NCI-H1092 treated with DMSO at 0.1 percent for 48 hours (cell line): ENCODE results near the gene GPR146.
A peak's percentile ranks its signal among the peaks of the same experiment; 100 is the strongest.
"Not testable (repeated sequence)": the region's sequence is repeated elsewhere in the genome, so short reads cannot be mapped to it uniquely, and the experiment has no call there.

Experiments used
- DNase-seq: peaks from one replicate; lab custom pipeline; 2025; lab: John Stamatoyannopoulos, UW

Gene GPR146

DNA sequence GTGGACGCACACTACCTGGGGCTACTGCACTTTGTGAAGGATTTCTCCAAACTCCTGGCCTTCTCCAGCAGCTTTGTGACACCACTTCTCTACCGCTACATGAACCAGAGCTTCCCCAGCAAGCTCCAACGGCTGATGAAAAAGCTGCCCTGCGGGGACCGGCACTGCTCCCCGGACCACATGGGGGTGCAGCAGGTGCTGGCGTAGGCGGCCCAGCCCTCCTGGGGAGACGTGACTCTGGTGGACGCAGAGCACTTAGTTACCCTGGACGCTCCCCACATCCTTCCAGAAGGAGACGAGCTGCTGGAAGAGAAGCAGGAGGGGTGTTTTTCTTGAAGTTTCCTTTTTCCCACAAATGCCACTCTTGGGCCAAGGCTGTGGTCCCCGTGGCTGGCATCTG lies 14.0 kb downstream of the GPR146 start:
- no peak for DNase-seq

DNA sequence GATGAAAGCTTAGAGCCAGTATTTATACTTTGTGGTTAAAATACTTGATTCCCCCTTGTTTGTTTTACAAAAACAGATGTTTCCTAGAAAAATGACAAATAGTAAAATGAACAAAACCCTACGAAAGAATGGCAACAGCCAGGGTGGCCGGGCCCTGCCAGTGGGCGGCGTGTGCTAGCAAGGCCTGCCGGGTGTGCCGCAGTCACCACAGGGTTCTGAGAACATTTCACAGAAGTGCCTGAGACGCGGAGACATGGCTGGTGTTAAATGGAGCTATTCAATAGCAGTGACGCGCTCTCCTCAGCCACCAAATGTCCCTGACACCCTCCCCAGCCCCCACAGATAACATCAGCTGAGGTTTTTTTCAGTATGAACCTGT lies 14.5 kb downstream of the GPR146 start:
- no peak for DNase-seq

DNA sequence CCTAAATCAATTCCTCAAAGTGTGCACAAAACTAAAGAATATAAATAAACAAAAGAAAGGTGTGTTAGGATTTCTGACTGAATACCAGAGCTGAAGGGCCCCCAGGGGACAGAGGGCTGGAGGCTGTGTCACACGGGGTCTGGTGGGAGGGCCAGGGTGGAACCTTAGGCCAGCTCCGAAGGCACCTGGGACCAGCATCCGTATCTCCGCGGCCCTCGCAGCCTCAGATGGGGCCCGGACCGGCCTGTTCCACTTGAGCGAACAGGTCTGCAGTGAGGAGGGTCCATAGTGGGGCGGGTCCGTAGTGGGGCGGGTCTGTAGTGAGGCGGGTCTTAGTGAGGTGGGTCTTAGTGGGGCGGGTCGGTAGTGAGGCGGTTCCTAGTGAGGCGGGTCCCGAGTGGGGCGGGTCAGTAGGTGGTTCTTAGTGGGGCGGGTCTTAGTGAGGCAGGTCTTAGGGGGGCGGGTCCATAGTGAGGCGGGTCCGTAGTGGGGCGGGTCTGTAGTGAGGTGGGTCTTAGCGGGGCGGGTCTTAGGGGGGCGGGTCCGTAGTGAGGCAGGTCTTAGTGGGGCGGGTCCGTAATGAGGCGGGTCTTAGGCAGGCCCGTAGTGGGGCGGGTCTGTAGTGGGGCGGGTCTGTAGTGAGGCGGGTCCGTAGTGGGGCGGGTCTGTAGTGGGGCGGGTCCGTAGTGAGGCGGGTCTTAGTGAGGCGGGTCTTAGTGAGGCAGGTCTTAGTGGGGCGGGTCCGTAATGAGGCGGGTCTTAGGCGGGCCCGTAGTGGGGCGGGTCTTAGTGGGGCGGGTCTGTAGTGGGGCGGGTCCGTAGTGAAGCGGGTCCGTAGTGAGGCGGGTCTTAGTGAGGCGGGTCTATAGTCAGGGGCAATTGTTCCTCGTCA lies 15.1 kb downstream of the GPR146 start:
- DNase-seq, result no peak

DNA sequence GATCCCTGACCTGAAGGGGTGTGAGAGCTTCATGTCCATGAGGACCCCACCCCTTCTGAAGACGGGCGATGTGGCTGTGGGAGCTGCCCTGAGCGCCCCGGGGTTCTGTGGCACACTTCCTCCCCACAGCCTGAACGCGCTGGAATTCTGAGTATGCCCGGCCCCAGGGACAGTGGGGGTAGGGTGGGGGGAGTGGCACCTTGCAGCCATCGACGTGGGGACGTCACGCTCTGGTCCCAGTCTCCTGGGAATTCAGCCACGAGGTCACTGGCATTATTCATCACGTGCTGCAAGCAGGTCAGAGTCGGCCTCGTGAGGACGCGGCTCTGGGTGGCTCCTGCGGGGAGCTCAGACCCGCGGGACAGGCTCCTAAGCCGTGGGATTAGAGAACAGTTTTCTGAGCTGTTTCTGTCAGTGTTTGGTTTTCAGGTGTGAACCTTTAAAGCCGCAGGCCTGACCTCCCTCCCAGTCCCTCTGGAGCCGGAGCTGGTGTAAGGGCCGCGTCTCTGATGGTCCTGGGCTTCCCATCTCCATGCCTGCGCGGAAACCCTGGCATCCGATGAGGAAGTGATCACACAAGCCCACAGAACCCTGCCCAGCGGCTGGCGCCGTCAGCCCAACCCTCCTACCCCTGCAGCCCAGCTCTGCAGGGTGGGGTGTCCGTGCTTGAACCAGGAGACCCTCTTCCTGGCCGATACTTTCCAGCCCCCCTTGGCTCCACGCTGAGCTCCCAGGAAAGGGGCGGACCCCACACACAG lies 16.1 kb downstream of the GPR146 start:
- DNase-seq, result no peak

DNA sequence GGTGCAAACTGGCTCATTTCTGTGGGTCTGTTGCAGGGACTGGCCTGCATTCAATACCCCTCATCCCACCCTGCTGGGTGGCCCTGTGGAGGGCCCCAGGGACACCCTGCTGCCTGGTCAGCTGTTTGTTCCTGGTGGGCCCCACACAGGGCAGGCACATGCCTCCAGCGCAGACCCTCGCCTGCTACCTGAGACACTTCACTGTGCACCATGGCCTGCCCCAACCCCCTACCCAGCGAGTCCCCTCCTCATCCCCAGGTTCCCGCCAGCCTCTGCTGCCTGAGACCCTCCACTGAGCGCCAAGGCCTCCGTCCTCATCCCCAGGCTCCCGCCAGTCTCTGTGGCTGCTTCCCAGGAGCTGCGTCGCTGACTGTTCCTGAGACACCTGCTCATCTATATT lies 16.8 kb downstream of the GPR146 start:
- DNase-seq, result no peak

DNA sequence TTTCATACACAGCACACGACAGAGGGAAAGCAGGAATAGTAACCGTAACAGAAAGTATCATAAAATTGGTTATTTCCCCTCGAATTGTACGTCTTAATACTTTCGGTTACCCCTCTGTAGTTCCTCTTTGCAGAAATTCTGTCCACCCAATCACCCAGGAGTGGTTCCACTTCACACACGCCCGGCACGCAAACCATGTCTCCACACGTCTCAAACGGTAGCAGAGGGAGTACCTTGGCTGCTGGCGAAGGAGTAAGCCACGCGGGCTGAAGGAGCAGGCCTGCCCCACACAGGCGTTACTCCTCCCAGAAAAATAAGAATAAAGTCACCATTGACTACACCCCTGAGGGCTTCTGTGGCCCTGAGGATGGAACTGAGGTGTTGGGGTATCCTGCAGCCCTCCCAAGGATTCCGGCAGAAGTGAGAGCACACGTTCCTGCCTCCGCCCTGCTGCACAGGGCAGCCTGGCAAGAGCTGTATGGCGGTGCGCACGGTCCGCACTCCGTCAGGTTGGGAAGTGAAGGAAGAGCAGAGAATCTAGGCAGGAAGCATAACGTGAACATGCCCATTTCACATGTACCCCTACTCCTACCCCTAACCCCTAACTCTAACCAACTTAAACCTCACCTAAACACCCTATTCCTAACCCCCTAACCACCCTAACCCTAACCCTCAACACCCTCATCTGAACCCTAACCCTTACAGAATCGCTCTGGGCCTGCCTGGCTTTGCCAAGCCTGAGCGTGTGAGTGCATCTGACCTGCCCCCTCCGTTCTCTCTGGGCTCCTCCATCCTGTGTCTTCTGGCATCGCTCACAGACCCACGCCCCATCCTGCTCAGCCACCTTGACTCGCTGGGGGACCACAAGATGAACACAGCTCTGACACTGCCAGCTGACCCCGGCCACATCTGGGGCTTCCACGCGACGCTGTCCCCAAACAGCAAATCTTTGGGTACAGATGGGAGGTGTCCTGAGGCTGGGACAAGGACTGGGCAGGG lies 18.2 kb downstream of the GPR146 start:
- no peak for DNase-seq

DNA sequence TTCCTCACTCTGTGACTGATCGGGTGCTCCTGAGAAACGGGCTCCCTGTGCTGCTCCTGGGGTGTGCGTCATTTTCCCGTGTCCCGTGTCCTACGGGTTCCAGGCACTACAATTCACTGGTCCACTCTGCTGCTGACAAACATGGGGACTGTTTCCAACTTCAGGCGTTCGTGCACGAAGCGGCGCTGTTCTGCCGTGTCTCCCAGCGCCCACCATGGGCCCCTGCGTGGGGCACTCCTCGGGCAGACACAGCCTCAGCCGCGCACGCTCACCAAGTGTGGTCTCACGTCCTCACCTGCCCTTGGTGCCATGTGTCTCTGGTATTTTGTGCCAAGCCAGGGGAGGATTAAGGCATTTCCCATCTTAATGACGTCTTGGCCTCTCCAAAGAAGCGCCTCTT lies 19.0 kb downstream of the GPR146 start:
- DNase-seq, result no peak

DNA sequence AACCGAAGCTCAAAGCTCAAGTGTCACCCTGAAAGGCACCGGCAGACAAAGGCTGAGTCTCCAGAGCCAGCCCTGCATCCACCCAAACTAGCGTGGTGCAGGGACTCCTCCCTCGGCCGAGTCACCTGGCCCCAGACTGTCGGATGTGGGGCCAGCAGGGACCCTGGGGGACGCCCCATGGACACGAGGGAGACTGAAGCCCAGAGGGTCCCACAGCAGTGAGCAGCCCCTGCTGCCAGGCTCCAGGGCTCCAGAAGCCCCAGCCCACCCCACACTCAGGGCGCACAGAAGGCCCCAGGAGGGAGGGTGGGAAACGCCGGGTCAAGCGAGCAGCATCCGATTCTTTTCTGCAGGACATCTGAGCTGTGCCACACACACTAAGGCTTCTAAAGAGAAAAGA lies 20.2 kb downstream of the GPR146 start:
- DNase-seq, result no peak

DNA sequence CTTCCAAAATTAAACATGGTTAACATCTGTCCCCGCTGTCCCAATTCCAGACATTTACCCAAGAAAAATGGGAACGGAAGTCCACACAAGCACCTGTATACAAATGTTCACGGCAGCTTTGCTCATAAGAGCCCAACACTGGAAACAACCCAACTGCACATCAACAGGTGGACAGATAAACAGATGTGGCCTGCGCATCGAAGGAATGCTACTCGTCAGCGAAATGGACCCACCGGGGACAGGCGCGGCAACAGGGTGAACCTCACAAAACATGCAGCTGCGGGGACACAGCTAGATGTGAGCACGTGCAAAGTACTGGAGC lies 20.9 kb downstream of the GPR146 start:
- DNase-seq, result no peak

DNA sequence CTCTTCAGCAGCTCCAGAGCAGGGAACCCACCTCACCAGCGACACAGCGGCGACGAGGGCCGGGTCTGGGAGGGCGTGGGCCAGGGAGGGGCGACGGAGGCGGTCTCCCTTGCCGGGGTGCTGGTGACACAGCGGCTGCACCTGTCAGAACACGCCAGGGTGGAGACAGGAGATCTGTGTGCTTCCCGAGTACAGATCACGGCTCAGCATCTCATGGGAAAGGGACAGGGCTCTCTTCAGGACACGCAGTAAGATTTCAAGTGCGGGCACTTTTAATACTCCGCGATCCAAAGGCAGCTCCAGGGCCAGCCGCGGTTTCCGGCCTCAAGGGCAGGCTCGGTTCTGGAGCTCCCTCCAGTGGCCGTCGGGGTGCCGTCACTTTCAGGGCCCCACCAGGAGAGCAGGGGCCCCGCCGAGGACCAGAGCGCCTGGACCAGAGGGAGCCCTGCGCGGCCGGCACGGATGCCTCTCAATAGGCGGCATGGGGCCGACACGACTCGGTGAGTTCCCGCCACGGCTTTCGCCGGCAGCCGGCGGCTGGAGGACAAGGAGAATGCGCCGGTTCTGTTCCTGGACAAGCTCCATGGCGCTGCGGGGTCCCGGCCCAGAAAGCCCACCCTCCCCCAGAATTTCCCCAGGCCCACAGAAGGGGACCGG lies 21.4 kb downstream of the GPR146 start:
- peak; percentile 57 for DNase-seq

DNA sequence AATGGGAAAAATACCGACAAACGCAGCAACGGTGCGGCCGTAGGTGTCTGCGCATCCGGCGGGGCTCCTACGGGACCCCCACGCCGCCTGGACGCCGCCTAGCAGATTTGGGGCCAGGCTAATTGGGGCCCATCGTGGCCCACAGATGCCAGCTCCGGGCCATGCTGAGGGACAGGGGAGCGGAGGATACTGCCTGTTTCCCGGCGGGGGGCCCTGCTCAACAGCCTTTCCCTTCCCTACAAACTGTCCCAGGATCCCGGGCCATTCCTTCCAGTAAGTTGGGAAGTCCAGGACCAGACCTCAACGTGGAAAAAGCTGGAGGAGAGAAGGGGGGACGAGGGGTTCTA lies 21.9 kb downstream of the GPR146 start:
- no peak for DNase-seq

DNA sequence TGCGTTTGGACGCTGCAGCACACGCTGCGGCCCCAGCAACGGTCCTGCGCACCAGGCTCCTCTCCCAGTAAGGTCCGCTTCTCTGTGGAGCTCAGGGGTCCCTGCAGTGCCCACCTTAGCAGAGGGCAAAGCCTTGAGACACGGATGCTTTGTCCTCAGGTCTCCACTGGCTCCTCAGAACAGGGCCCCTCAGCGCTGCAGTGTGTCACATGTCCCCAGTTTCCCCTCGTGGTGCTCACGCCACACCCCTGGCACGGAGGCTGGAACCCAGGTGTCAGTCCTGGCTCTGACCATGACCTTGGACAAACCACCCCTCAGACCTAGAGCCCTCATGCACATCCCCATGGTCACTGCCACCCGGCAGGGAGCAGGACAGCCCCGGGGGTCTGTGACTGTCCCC lies 23.7 kb downstream of the GPR146 start:
- DNase-seq, result no peak

DNA sequence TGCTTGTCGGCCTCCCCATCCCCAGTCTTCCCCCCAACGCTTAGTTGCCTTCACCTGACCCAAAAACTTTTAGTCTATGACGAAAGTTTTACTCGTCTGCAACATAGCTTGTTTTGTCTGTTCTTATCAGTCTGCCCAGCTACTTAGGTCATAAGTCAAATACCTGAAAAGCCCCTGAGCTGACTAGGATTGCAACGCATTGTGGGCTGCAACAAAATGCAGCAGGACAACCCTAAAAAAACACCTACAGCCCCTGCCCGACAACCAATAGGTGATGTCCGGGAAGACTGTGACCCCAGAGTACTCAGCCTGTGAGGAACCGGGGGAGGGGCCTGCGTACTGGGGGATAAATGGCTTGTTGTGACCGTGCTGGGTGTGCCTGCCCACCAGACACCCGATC lies 24.3 kb downstream of the GPR146 start:
- DNase-seq, result no peak

DNA sequence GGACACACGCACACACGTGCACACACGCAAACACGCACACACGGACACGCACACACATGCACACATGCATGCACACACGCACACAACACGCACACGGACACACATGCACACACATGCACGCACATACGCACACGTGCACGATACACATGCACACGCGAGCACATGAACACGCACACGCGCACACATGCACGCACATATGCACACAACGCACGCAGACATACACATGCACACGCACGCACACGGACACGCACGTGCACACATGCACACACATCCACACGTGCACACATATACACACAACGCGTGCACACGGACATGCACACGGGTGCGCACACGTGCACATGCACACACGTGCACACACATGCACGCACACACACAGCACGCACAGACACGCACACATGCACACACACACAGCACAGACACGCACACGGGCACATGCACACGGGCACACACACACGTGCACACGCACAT lies 26.2 kb downstream of the GPR146 start:
- no peak for DNase-seq

DNA sequence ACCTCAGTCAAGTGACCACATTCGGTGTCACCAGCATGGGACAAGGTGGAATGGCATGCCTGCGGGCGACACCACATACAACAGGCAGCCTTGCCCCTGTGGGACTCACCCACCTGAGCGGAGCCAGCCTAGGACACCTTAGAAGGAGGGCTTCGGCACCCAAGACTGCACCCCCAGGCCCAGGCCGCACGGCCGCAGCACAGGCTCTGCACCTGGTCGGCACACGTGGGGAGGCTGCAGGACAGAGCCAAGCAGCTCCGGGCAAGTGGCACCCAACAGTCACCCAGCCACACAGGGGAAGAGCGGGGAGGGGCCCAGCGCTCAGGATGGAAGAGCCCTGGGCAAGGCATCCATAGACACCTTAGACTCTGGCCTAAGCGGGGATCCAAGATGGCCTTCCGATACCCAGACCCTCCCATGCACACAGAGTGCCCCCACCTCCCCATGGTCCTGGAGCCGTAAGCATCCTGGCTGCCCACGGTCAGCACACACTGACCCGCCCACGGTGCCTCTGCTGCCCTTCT lies 27.4 kb downstream of the GPR146 start:
- no peak for DNase-seq

DNA sequence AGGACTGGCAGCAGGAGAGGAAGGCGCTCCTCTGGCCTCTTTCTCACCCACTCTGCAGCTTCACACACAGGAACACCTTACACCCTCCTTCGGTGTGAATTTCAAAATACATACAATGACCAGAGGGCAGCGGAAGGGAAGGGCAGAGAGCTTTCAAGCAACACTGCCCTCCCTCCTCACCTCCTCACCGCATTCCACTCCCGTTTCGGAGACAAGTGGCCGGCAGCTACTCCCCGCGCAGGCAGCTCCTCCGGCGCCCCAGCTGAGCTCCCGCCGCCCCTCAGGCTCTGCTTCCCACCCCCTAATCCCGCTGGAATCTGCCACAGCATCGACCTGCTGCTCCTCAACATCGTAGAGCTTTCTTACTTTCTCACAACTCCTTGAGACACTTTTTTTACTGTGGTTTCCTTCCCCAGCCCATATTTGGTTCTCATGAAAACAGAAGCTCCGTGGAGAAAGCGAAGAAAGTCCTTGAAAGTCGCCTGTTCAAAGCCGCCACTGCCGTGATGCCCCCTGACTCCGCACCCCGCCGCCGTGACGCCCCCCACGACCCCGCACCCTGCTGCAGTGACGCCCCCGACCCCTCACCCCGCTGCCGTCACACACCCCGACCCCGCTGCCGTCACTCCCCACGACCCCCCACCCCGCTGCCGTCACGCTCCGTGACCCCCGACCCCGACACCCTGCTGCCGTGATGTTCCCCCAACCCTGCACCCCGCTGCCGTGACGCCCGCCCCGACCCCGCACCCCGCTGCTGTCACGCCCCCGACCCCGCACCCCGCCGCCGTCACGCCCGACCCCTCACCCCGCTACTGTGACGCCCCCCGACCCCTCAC lies 29.0 kb downstream of the GPR146 start:
- DNase-seq, result no peak

DNA sequence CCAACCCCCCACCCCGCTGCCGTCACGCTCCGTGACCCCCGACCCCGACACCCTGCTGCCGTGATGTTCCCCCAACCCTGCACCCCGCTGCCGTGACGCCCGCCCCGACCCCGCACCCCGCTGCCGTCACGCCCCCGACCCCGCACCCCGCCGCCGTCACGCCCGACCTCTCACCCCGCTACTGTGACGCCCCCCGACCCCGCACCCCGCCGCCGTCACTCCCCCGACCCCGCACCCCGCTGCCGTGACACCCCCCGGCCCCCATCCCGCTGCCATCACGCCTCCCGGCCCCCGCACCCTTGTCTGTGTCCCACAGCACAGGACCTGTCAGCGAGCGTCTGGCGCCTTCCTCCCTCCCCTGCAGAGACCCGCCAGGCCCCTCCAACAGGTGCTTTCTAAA lies 29.7 kb downstream of the GPR146 start:
- not testable (repeated sequence) for DNase-seq

DNA sequence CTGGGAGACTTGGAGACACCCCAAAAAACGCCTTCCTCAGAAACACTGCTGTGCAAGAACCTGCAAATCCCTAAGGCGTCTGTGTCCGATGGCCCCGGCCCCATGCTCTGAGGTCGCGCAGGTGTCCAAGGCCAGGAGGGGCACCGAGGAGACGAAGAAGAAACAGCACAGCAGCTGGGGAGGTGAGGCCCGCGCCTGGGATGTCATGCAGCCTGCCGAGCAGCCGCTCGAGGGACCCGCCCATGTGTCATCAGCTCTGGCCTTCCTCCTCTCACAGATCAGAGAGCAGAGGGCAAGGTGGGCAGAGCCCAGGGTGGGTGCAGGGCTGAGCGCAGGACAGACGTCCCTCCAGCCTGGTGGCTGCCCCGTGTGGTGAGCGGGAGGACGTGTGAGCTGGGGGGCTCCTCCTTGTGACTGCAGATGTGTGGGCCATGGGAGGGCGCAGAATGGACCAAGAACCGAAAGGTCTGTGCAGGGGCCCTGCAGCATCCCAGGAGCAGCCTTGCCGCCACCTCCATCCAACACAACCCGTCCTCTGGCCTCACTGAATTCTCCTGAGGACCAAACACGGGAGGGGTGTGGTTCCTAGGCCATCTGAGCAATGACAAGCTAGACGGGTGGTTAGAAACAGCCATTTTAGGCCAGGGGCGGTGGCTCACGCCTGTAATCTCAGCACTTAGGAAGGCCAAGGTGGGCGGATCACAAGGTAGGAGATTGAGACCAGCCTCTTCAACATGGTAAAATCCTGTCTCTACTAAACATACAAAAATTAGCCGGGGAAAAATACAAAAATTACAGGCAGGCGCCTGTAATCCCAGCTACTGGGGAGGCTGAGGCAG lies 30.5 kb downstream of the GPR146 start:
- no peak for DNase-seq

DNA sequence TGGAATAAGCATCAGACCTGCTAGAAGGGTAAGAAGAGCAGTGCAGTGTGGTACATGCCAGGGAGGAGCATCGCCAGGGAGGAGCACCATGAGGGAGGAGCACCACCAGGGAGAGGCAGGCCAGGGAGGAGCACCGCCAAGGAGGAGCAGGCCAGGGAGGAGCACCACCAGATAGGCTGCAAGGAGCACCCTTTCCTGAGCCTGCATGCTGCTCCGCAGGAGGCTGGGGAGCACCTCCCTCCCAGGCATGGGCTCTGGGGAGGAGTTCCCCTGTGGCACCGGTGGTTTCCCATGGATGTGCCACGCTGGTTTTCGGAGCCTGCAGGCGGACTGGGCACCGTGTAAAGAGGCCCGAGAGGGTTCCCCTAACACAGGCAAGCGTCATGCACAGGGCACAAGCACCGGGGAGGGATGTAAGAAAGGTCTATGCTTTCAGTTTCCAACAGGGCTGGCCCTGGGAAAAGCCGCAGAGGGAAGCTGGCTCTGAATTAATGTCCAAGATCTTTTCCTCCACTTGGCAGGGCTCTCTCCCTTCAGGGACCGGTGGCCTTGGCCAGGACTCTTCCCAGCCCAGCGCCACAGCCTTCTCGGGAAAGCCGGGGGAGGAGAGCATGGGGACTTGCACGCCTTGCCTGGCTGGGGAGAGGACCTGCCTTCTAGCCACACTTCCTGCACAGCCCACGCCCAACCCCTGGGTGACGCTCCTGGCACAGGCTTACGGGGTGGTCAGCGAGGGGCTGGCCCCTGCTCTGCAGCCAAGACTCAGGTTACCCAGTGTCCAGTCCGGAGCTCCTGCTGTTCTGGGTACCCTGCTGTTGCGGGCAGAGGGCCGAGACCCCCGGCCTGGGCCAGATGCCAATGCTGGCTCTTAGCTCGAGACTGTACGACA lies 32.1 kb downstream of the GPR146 start:
- DNase-seq, result no peak
